GM10248 (cell line): ENCODE results near the gene PLCB2.

Experiments
- CTCF ChIA-PET: fragments of 300-600 bp; sonication (Branson Sonifier 250); formaldehyde crosslinking; extraction: SDS; loops from one replicate; lab custom pipeline; 2021; ENCODE audit warnings: antibody characterized with exemption; lab: Yijun Ruan, JAX
- POLR2A ChIA-PET: fragments of 350-650 bp; sonication (Branson Sonifier 250); formaldehyde crosslinking; extraction: SDS; loops from one replicate; lab custom pipeline; 2020; ENCODE audit warnings: antibody characterized with exemption; lab: Yijun Ruan, JAX
- DNase-seq: peaks from one replicate; pipeline ENCODE4 v3.0.0; 2012; ENCODE audit errors: extremely low spot score
- CTCF ChIP-seq: IDR thresholded peaks from 2 replicates; pipeline ENCODE4 v1.5.1; 2012; ENCODE audit warnings: mild to moderate bottlenecking, low read depth; ENCODE audit errors: extremely low read depth, missing control alignments, control extremely low read depth

The PLCB2 gene

DNA sequence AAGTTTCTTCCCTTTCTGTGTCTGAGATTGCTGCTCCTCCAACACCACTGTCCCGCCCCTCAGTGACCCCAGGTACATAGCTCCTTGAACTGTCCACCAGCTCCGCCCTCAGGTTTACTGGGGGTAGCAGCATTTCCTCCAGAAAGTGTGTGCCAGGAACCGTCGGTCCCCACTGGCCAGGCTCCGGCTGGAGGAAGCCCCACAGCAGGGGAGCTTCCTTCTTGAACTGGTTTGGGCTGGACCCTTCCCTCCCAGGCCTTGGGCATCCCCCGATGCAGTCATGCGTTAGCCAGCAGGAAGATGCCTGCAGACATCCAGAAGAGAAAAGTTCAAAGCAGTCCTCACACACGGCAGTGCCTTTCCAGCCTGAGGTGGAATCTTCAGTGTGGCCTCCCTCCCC is 49.2 kb downstream of the PLCB2 start:
- POLR2A ChIA-PET = no interaction called here
- DNase-seq = no peak
- no peak for TF ChIP-seq CTCF
- CTCF ChIA-PET = interaction anchor here (0.9 to 19.5 kb wide), 6 partner anchors 10 to 213 kb away, joined by 3 to 308 read pairs (median 5); no protein-coding TSS in a partner anchor

DNA sequence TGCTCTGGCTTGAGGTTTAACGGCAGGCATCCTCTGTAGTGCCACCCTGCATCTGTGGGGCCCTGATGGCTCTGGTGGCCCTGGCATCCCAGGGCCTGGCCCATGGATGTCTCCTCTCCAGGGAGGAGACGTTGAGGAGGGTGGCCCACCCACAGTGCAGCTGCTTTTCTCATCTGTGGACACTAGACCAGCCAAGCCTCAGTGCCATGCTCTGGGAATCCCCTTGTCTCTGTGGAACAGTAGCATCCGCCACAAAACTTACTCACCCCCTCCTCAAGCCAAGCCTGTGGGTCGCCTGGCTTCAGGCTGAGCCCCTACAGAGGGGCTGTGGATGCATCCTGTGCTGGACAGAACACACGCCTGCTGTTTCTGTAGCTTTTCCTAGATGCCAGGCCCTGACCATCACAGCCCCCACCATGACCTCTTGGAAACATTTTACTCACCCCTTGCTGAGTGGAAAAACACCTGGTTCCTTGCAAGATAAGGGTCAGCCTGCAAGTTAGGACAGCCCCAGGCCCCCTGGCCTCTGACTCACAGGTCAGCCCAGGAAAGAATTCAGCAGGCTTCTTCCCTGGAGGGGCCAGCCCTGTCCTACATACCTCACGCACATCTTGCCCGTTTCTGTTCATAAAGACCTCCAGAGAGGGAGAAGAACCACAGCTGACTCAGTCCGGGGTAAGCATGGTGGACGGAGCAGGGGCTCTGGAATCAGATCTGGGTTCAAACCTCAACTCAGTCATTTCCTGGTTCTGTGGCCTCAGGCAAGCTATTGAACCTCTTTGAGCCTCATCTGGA is 49.9 kb downstream of the PLCB2 start:
- no peak for TF ChIP-seq CTCF
- no peak for DNase-seq
- CTCF ChIA-PET = interaction anchor here (0.9 to 19.5 kb wide), 8 partner anchors 11 to 212 kb away, joined by 3 to 308 read pairs (median 4); no protein-coding TSS in a partner anchor
- POLR2A ChIA-PET = no interaction called here

GRCh38 chr15:40256638-40257235 is 51.0 kb downstream of the PLCB2 start:
- no peak for DNase-seq
- CTCF ChIA-PET = interaction anchor here (0.7 to 19.5 kb wide), 5 partner anchors 12 to 462 kb away, joined by 3 to 308 read pairs (median 3); no protein-coding TSS in a partner anchor
- POLR2A ChIA-PET = no interaction called here
- TF ChIP-seq CTCF = no peak

GRCh38 chr15:40255033-40255432 is 52.7 kb downstream of the PLCB2 start:
- DNase-seq = no peak
- POLR2A ChIA-PET = no interaction called here
- TF ChIP-seq CTCF = no peak
- CTCF ChIA-PET = interaction anchor here (0.8 to 19.5 kb wide), 9 partner anchors 9 to 209 kb away, joined by 3 to 308 read pairs (median 5); partner anchors contain the start of gene PAK6

GRCh38 chr15:40254452-40254851 is 53.3 kb downstream of the PLCB2 start:
- CTCF ChIA-PET = interaction anchor here (0.8 to 19.5 kb wide), 8 partner anchors 9 to 83 kb away, joined by 3 to 308 read pairs (median 5); partner anchors contain the start of gene PAK6
- POLR2A ChIA-PET = no interaction called here
- DNase-seq = no peak
- TF ChIP-seq CTCF = no peak

DNA sequence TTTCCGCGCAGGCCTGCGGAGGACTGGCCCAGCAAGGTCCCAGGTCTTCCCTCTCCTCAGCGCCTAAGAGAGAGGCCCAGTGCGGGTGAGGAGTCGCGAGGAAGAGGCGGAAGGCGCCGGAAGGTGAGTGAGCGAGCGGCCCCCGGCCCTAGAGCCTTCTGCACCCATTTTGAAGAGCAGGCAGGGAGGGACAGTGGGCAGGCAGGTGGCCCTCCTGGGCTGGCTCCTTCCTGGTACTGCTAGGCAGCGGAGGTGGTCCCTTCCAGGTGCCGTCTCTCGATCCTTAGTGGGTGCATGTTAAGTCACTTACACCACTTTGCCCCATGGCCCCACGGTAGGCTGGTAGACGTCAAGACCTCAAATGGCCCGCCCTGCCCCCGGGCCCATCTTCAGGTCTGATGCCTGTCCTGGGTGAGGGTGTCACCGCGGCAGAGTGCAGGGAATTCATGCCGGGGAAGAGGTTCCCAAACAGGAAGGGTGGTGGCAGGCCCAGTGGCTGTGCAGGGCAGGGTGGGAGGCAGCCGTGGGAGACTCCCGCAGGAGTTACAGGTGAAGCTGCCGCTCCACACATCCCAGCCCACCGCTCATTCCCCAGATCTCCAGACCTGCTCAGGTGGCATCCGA is 54.5 kb downstream of the PLCB2 start:
- DNase-seq = no peak
- ChIA-PET POLR2A (no interaction called here), CTCF (interaction anchor here (1.6 to 19.5 kb wide), 2 partner anchors 15 to 23 kb away, joined by 4 to 308 read pairs; no protein-coding TSS in a partner anchor)
- TF ChIP-seq CTCF = no peak
